Measurements from ENCODE around the gene TMEM260.

DNA sequence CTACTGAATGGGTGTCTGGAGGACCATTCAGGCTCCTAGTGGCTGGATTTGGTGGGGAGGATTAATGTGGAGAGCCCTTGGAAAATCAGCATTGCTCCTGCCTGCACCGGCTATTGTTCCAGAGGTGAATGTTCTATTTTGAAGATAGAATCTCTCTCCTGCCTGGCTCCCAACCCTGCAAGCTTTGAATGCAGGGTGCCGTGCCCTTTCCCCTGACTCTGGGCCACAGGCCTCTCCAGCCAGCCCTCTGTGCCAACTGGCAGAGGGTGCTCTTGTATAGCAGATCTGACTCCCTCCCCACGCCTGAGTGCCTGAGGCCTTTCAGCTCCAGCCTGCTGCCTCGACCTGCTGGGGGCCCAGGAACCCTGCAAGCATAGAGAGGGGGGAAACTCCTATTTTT lies 106.8 kb downstream of the TMEM260 start:
- TF ChIP-seq, protein P1, sequence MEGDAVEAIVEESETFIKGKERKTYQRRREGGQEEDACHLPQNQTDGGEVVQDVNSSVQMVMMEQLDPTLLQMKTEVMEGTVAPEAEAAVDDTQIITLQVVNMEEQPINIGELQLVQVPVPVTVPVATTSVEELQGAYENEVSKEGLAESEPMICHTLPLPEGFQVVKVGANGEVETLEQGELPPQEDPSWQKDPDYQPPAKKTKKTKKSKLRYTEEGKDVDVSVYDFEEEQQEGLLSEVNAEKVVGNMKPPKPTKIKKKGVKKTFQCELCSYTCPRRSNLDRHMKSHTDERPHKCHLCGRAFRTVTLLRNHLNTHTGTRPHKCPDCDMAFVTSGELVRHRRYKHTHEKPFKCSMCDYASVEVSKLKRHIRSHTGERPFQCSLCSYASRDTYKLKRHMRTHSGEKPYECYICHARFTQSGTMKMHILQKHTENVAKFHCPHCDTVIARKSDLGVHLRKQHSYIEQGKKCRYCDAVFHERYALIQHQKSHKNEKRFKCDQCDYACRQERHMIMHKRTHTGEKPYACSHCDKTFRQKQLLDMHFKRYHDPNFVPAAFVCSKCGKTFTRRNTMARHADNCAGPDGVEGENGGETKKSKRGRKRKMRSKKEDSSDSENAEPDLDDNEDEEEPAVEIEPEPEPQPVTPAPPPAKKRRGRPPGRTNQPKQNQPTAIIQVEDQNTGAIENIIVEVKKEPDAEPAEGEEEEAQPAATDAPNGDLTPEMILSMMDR (IDR thresholded peaks at IDR 0.05) = no peak
- TF ChIP-seq POLR2A (IDR thresholded peaks at IDR 0.05) (no peak), POLR2AphosphoS5 (IDR thresholded peaks at IDR 0.05) (no peak), EP300 (IDR thresholded peaks at IDR 0.05) (no peak)
